Skeletal muscle cell (primary cell): Measurements from ENCODE around the gene EVC2.
"Not testable (repeated sequence)": the region's sequence is repeated elsewhere in the genome, so short reads cannot be mapped to it uniquely, and the experiment has no call there.

Experiments
- DNase-seq: peaks from one replicate; pipeline ENCODE4 v3.0.0-alpha.2; 2010; ENCODE audit warnings: low read depth
- H3K4me3 ChIP-seq: 2 replicates; pipeline ENCODE4 v1.5.1; 2011; ENCODE audit warnings: low read depth, mild to moderate bottlenecking, control low read depth, low read length, moderate library complexity

The EVC2 gene

DNA sequence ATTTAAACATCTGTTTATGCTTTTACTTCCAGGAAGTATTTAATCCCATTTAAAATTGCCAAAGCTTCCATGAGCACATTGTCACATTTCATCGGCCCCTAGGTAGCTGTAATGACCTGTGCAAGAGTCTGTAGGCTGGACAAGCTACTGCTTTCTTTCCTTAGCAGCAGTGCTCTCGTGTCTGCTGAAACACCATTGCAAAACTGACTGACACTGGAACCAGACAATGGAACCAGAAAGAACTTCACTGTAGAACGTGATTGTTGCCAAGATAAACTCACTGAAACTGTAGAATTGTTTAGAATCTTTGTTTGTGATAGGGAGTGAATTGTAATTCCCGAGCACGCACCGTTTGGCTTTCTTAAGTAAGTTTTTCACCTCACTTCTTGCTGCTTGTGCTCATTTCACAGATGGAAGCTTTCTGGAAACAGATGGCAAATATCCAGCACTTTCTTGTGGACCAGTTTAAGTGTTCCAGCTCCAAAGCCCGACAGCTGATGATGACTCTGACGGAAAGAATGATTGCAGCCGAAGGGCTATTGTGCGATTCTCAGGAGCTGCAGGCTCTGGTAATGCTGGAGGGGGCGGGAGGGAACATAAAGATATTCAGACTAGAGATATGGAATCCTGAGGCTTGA is 39.5 kb upstream of the EVC2 start:
- DNase-seq: peak; percentile 97
- no peak overlapping the region for H3K4me3 ChIP-seq

DNA sequence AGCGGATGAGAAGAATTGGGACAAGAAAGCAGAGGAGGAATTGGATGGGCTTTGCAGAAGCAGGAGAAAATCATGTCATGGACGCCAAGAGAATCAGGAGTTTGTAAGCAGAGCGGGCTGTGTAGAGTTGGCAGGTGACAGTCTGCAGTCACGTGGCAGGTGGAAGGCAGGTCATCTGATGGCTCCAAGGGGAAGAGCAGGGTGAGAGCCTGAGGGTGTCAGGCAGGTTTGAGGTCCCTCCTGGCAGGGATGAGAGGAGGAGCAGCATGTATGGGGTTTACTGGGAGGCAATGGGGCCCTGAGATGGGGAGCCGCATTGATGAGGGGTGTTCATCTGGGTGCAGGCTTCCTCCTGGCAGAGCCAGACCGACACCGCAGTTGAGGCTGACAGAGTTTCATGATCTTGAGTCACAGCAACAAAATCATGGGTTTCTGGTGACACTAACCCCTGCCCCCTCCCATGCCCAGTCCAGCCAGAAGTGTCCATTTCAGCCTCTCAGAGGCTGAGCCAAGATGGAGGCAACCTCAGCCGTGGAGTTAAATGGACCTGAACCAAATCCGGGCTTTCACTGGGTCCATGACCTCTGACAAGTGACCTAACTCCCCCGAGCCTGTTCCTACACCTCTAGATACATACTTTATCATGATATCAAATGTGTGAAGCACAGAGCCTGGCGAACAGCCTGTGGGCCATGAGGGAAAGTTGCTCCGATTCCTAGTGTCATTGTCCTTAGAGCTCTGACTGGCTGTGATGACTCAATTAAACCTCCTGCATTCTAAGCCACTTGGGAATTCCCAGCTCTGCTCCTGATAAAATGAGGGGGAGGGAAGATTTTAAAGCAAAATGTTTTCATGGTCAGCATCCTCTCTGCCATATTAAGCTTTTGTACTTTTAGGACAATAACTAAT is 38.7 kb upstream of the EVC2 start:
- peak; percentile 28 for DNase-seq

DNA sequence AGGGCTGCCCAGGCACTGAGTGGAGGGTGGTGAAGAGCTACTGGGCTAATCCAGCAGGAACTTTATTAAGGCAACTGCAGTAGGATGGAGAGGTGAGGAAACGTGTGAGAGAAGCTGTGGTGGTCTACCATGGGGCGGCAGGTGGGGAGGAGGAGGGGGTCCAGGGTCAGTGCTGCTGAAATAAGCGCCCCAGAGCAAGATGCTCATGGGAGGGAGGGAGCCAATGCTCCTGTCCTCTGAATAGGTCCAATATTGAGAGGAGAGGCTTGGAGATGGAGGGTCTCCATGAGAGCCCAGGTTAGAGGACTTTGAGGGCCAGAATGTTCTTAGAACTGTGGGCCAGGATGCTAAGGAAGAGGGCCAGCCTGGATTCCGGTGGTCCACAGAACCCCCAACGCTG is 37.9 kb upstream of the EVC2 start:
- no peak overlapping the region for H3K4me3 ChIP-seq
- DNase-seq: no peak

More for the DNA sequence above, 38.7 kb upstream of the EVC2 start:
- no peak overlapping the region for H3K4me3 ChIP-seq

GRCh38 chr4:5742968-5743367 is 34.6 kb upstream of the EVC2 start:
- H3K4me3 ChIP-seq: no peak overlapping the region
- DNase-seq: no peak

- H3K4me3 ChIP-seq: no peak overlapping the region
- no peak for DNase-seq
Observed at GRCh38 chr4:5742388-5742787, 34.0 kb upstream of the EVC2 start.

DNA sequence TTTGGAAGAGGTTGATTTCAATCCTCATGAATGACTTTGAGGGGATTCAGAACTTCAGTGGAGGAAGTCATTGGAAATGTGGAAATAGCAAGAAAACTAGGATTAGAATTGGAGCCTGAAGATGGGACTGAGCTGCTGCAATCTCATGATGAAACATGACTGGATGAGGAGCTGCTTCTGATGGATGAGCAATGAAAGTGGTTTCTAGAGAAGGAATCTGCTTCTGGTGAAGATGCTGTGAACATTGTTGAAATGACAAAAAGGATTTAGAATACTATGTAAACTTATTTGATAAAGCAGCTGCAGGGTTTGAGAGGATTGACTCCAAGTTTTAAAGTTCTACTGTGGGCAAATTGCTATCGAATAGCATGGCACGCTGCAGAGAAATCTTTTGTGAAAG is 29.7 kb upstream of the EVC2 start:
- DNase-seq: no peak
- no peak overlapping the region for H3K4me3 ChIP-seq

GRCh38 chr4:5735463-5735862 is 27.1 kb upstream of the EVC2 start:
- H3K4me3 ChIP-seq: no peak overlapping the region
- no peak for DNase-seq

GRCh38 chr4:5734853-5735252 is 26.5 kb upstream of the EVC2 start:
- no peak for DNase-seq
- H3K4me3 ChIP-seq: no peak overlapping the region

DNA sequence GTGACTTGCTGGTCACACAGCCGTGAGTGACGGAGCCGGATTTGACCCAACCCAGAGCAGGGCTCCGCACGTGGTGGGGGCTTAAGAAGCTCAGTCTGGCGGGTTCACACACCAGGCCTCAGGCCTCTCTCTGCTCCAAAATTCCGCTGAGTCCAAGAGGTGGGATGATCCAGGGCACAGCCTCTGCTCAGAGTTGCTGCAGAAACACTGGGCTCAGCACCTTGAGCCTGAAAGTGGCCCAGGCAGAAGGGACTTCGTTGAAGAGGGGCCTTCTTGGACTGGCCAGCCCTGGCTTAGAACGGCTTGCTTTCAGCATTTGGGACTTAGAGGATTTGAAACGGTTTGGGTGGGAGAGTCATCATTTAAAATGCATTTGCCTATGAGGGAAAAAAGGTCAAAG is 23.8 kb upstream of the EVC2 start:
- no peak overlapping the region for H3K4me3 ChIP-seq
- DNase-seq: no peak

DNA sequence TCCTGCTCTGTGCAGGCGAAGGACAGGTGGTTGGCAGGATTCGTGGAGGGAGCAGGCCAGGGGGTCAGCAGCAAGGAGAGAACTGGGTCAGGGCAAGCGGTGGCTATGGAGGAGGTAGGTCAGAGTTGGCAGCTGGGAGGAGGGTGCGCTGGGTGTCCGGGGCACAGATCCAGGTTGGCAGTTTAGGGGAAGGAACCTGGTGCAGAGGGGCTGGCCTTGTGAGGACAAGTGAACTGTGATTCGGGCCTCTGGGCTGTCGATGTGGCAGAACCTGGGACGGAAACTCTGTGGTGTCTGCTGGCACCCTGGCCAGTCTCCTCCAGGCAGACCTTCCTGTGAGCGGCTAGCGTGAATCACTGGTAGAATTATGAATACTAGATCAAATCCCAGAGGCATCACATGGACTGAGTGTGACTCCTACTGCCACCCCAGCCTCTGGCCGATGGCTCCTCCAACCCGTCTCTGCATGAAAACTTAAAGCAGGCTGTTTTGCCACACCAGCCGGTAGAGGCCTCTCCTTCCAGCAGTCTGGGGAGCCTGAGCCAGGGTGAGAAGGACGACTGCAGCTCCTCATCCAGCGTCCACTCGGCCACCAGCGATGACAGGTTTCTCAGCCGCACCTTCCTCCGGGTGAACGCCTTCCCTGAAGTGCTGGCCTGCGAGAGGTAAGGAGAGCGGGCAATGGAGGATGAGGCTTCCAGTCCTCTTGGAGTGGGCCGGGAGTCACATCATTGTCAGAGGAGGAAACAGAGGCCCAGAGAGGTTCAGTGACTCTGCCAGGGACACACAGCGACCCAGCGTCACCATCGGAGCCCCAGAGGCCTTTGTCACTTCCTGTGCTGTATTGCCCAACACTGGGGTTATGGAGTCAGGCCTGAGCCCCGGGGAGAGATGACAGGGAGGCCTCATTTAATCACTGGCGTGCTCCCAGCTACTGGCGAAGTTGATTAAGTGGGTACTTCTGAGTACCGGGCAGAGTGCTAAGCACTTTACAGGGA is 22.9 kb upstream of the EVC2 start:
- no peak for DNase-seq
- H3K4me3 ChIP-seq: no peak overlapping the region

- no peak overlapping the region for H3K4me3 ChIP-seq
- DNase-seq: no peak
Observed at GRCh38 chr4:5730436-5730835, 22.1 kb upstream of the EVC2 start.

- DNase-seq, H3K4me3 ChIP-seq: not testable (repeated sequence)
Observed at GRCh38 chr4:5728412-5728811, 20.1 kb upstream of the EVC2 start.

DNA sequence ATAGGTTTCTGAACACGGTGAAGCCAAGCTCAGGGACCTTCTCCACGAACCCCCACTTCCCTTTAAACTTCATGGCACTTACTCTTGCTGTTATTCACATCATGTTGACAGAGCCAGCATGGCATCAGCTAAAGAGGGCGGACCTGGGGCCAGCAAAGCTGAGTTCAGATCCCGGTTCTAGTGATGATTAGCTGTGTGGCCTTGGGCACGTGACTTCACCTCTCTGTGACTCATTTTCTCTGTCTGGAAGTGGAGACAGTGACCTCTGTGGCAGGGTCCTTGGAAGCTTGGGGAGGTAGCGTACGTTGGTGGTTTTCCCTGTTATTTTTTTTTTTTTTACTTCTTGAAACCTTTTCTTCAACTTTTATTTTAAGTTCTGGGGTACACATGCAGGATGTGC is 16.0 kb upstream of the EVC2 start:
- no peak overlapping the region for H3K4me3 ChIP-seq
- DNase-seq: no peak

- H3K4me3 ChIP-seq: no peak overlapping the region
- DNase-seq: no peak
Observed at GRCh38 chr4:5722328-5722727, 14.0 kb upstream of the EVC2 start.

DNA sequence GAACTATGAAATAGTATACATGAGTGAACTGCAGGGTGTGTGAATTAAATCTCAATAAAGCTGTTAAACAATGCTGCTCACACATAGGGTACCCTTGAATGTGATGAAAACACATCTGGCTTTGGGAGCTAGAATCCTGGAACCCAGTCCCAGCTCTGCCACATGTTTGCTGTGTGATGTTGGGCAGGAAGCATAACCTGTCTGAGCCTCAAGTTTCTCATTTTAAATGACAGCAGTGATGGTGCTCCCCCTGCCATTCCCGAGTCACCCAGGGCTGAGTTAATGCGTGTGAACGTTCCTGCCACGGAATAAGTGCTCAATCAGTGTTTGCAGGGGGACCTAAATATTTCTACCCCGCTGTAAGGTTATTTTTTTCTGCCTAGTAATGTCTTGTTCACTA is 13.6 kb upstream of the EVC2 start:
- no peak overlapping the region for H3K4me3 ChIP-seq

GRCh38 chr4:5720980-5721379 is 12.6 kb upstream of the EVC2 start:
- no peak for DNase-seq
- no peak overlapping the region for H3K4me3 ChIP-seq

More for the DNA sequence above, 13.6 kb upstream of the EVC2 start:
- DNase-seq: no peak

- no peak overlapping the region for H3K4me3 ChIP-seq
- no peak for DNase-seq
Observed at GRCh38 chr4:5720157-5720850, 11.9 kb upstream of the EVC2 start.

- no peak overlapping the region for H3K4me3 ChIP-seq
- DNase-seq: no peak
Observed at GRCh38 chr4:5719350-5720055, 11.1 kb upstream of the EVC2 start.

GRCh38 chr4:5718411-5718810 is 10.1 kb upstream of the EVC2 start:
- no peak for DNase-seq
- no peak overlapping the region for H3K4me3 ChIP-seq
